Endothelial cell of umbilical vein (primary cell): ENCODE data around the gene CDC26. TPM values are rescaled to one million over a fixed set of nuclear protein-coding genes. Genes with fewer than 3 reads are reported as not detected.

Experiments
- BruUV-seq: library from RNA; stranded (reverse); fragments of 400-500 nt; replicated peaks from 2 replicates; lab custom pipeline; 2021; lab: Mats Ljungman, UMichigan
- CTCF ChIA-PET: fragments of 300-600, 350-600 bp; sonication (Branson Sonifier 250); formaldehyde crosslinking; loops from one replicate; lab custom pipeline; 2021; ENCODE audit warnings: antibody characterized with exemption, inconsistent platforms; lab: Charles Lee
- POLR2A ChIA-PET: fragments of 300-600, 350-600 bp; sonication (Branson Sonifier 250); formaldehyde crosslinking; loops from one replicate; lab custom pipeline; 2021; ENCODE audit warnings: antibody characterized with exemption, inconsistent platforms; lab: Charles Lee
- DNase-seq: peaks from one replicate; pipeline ENCODE4 v3.0.0-alpha.2; 2011; ENCODE audit warnings: low read depth, low spot score
- FAIRE-seq: peaks from 2 replicates; lab custom pipeline; 2011; peaks lifted over from hg19 to GRCh38; lab: Jason Lieb, UNC
- H2AFZ ChIP-seq: 2 replicates; pipeline ENCODE4 v1.6.0; 2012; ENCODE audit warnings: low read depth, low read length, control low read depth, inconsistent platforms
- H3K27ac ChIP-seq: 2 replicates; pipeline ENCODE4 v1.5.1; 2011; ENCODE audit warnings: low read depth, mild to moderate bottlenecking, control low read depth, low read length, moderate library complexity; ENCODE audit not compliant: insufficient read depth
- H3K27me3 ChIP-seq, 2 experiments: 2 replicates each; pipeline versions ENCODE4 v1.6.0 to v1.6.1; 2011; ENCODE audit warnings: low read length in 2 of 2, mixed read lengths in 1 of 2; ENCODE audit not compliant: control insufficient read depth in 2 of 2, insufficient read depth in 2 of 2
- H3K36me3 ChIP-seq, 2 experiments: 2 replicates in 1 of 2; 3 replicates in 1 of 2; pipeline ENCODE4 v1.5.1; 2011; ENCODE audit warnings: low read length in 2 of 2, mild to moderate bottlenecking in 1 of 2, moderate library complexity in 1 of 2; ENCODE audit not compliant: control insufficient read depth in 2 of 2, insufficient read depth in 2 of 2; ENCODE audit errors: extremely low read depth in 1 of 2
- H3K4me1 ChIP-seq: 3 replicates; pipeline ENCODE4 v1.5.1; 2011; ENCODE audit warnings: mild to moderate bottlenecking, low read length; ENCODE audit not compliant: control insufficient read depth, insufficient read depth; ENCODE audit errors: extremely low read depth
- H3K4me2 ChIP-seq: 2 replicates; pipeline ENCODE4 v1.6.1; 2011; ENCODE audit warnings: low read length, control low read depth, mixed read lengths; ENCODE audit not compliant: insufficient read depth
- H3K4me3 ChIP-seq, 3 experiments: fragments of 200-600 bp in 1 of 3; sonication (generic), shearing (Covaris generic) in 1 of 3; replicated peaks in 1 of 3; 2 replicates each; pipeline ENCODE4 v1.5.1; 2011 to 2016; ENCODE audit warnings: control low read depth in 3 of 3, low read length in 3 of 3, mild to moderate bottlenecking in 2 of 3, inconsistent platforms in 1 of 3, low read depth in 1 of 3, moderate library complexity in 1 of 3; ENCODE audit not compliant: insufficient read depth in 1 of 3
- H3K79me2 ChIP-seq: 2 replicates; pipeline ENCODE4 v1.6.0; 2012; ENCODE audit warnings: low read length, inconsistent platforms; ENCODE audit not compliant: control insufficient read depth, insufficient read depth
- H3K9ac ChIP-seq: replicated peaks from 2 replicates; pipeline ENCODE3; 2011; ENCODE audit warnings: low read length, control low read depth; ENCODE audit not compliant: insufficient read depth; ENCODE audit errors: extremely low read depth
- H3K9me1 ChIP-seq: replicated peaks from 3 replicates; pipeline ENCODE4 v1.6.0; 2011; ENCODE audit warnings: mild to moderate bottlenecking, low read length; ENCODE audit not compliant: control insufficient read depth, insufficient read depth; ENCODE audit errors: extremely low read depth
- H3K9me3 ChIP-seq: replicated peaks from 2 replicates; pipeline ENCODE4 v1.5.1; 2012; ENCODE audit warnings: low read length, inconsistent platforms; ENCODE audit not compliant: control insufficient read depth, insufficient read depth
- H4K20me1 ChIP-seq: replicated peaks from 2 replicates; pipeline ENCODE3; 2011; ENCODE audit warnings: mild to moderate bottlenecking, low read length; ENCODE audit not compliant: control insufficient read depth, insufficient read depth; ENCODE audit errors: extremely low read depth
- CTCF ChIP-seq, 2 donors: IDR thresholded peaks; 1 replicate in 1 of 2; 2 replicates in 1 of 2; pipeline ENCODE4 v1.5.1; 2011; ENCODE audit warnings: low read length in 2 of 2, mild to moderate bottlenecking in 2 of 2, moderate library complexity in 2 of 2, control low read depth in 1 of 2, inconsistent platforms in 1 of 2, low read depth in 1 of 2; ENCODE audit not compliant: insufficient read depth in 1 of 2; ENCODE audit errors: extremely low read depth in 1 of 2
- EZH2 ChIP-seq: IDR thresholded peaks from 2 replicates; pipeline ENCODE4 v1.6.1; 2012; ENCODE audit warnings: borderline replicate concordance, low read depth, mild to moderate bottlenecking, moderate library complexity, low read length, inconsistent platforms; ENCODE audit not compliant: severe bottlenecking
- FOS ChIP-seq: IDR thresholded peaks from 2 replicates; pipeline ENCODE4 v1.6.1; 2011; ENCODE audit warnings: mild to moderate bottlenecking, low read length, moderate library complexity, borderline replicate concordance; ENCODE audit not compliant: insufficient read depth
- GATA2 ChIP-seq: IDR thresholded peaks from 2 replicates; pipeline ENCODE4 v1.7.0; 2011; ENCODE audit warnings: low read depth, mild to moderate bottlenecking, moderate library complexity, mixed read lengths, low read length; ENCODE audit not compliant: insufficient read length, insufficient read depth
- JUN ChIP-seq: IDR thresholded peaks from 2 replicates; pipeline ENCODE4 v1.6.1; 2011; ENCODE audit warnings: borderline replicate concordance, low read depth; ENCODE audit not compliant: insufficient read length, insufficient read depth
- MAX ChIP-seq: IDR thresholded peaks from 2 replicates; pipeline ENCODE4 v1.6.1; 2011; ENCODE audit not compliant: insufficient read depth, insufficient read length
- MYC ChIP-seq: IDR thresholded peaks from one replicate; pipeline ENCODE4 v1.6.1; 2011; ENCODE audit warnings: mild to moderate bottlenecking, low read depth, low read length
- POLR2A ChIP-seq: IDR thresholded peaks from 2 replicates; pipeline ENCODE4 v1.6.1; 2012; ENCODE audit warnings: low read depth, mild to moderate bottlenecking, control low read depth, low read length
- POLR2AphosphoS5 ChIP-seq: IDR thresholded peaks from 2 replicates; pipeline ENCODE4 v1.6.1; 2012; ENCODE audit warnings: low read depth, mild to moderate bottlenecking, control low read depth, low read length, moderate library complexity; ENCODE audit not compliant: insufficient read depth
- dilution Hi-C: fragments of 300-500 bp; cut with MboI; formaldehyde crosslinking; loops from one replicate; pipeline ENCODE4 v1.15.0; 2019; ENCODE audit warnings: low sequenced_read_pairs; ENCODE audit not compliant: extremely low pct_ligation_motif_present
- intact Hi-C: fragments of 100-400 bp; cut with micrococcal nuclease; formaldehyde crosslinking; loops from one replicate; pipeline ENCODE4 v1.10.0; 2022
- polyA plus RNA-seq, 4 experiments: library from polyadenylated mRNA; depleted of rRNA in 3 of 4; stranded (reverse) in 3 of 4; unstranded in 1 of 4; fragments of >200 nt; gene quantifications; 2 replicates each; pipeline versions ENCODE4 v1.2.1 to v1.2.3, GENCODE V29; 2011 to 2012; ENCODE audit warnings: missing spikeins in 1 of 4
- total RNA-seq: library from RNA; stranded (reverse); gene quantifications from 2 replicates; pipeline ENCODE4 v1.2.3, GENCODE V29; 2021

CDC26 gene
- total and polyA plus RNA-seq, 2 donors (not counting 3 experiments of a cell fraction or from before 2014, with no cell fraction given): 25.7 to 36.9 TPM

GRCh38 chr9:113241161-113241560, 34.2 kb downstream of the CDC26 start:
- Histone ChIP-seq H3K4me1 (no peaks in the 10 kb centered on the region), H3K36me3 (peaks cover 0 to 2% of the 10 kb centered on the region in 2 experiments), H3K9ac (no peak overlapping the region), H3K9me3 (no peaks in the 10 kb centered on the region), H3K79me2 (no peaks in the 10 kb centered on the region), H3K4me3 (no peak overlapping the region), H3K27me3 (no peaks in the 10 kb centered on the region), H4K20me1 (no peaks in the 10 kb centered on the region), H3K27ac (no peak overlapping the region), H3K4me2 (no peak overlapping the region), H2AFZ (no peak overlapping the region), H3K9me1 (no peaks in the 10 kb centered on the region)
- no TSS peak for BruUV-seq
- no peak for DNase-seq
- CTCF ChIA-PET: interaction anchor here (0.7 to 1.2 kb wide), 2 partner anchors 14 to 59 kb away, joined by 3 read pairs; no protein-coding TSS in a partner anchor
- intact Hi-C loops: no loop called here
- TF ChIP-seq MYC (no peak), FOS (no peak), CTCF (IDR thresholded peaks at IDR 0.05; ENCODE audit: extremely low read depth in 1 of 2, insufficient read depth in 1 of 2, low read depth in 1 of 2, low read length in 2 of 2) (no peak), MAX (no peak), POLR2AphosphoS5 (no peak), GATA2 (no peak), EZH2 (no peak), POLR2A (no peak), JUN (no peak)
- dilution Hi-C loops: no loop called here
- POLR2A ChIA-PET: no interaction called here
- FAIRE-seq: no peak
